T-helper 2 cell treated with Interferon-gamma antibody and Interleukin-4, amounts not matched to agents 100 ng/mL and 5 ng/mL, for 36 hours (primary cell): ENCODE data around the gene ATP2A1. TPM values are rescaled to one million over a fixed set of nuclear protein-coding genes. Genes with fewer than 3 reads are reported as not detected.
"Not testable (repeated sequence)": the region's sequence is repeated elsewhere in the genome, so short reads cannot be mapped to it uniquely, and the experiment has no call there.

Source experiments
- intact Hi-C: fragments of 100-400 bp; cut with micrococcal nuclease; formaldehyde crosslinking; loops from one replicate; pipeline ENCODE4 v1.15.1; 2023
- total RNA-seq: library from RNA; stranded (reverse); gene quantifications from 2 replicates; pipeline ENCODE4 v1.2.3, GENCODE V29; 2022

ATP2A1 gene
- total RNA-seq, 1 donor from 2014 or later: 2.2 TPM

GRCh38 chr16:28880589-28880915 lies 2.3 kb downstream of the ATP2A1 start:
- intact Hi-C loops: loop anchor here (1.0 to 5.0 kb wide), 2 partner anchors 44 to 57 kb away; no protein-coding TSS in a partner anchor

DNA sequence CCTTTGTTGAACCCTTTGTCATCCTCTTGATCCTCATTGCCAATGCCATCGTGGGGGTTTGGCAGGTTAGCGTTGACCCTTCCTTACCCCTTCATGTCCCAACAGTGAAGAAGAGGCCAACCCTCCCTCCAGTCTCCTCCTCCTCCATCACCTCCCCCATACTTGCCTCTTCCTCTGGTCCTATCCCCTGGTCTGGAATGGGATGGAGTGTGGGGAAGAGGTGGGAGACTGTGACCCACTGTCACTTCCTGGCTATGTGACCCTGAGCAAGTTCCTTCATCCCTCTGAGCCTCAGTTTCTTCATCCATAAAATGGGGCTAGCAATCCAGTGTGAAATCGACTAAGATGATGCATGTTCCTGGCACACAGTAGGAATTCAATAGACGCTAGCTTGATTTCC lies 2.7 kb downstream of the ATP2A1 start:
- intact Hi-C loops: loop anchor here (1.0 to 5.0 kb wide), 2 partner anchors 43 to 56 kb away; no protein-coding TSS in a partner anchor

GRCh38 chr16:28881565-28881964 lies 3.3 kb downstream of the ATP2A1 start:
- intact Hi-C loops: loop anchor here (5.0 kb wide), 1 partner anchor 56 kb away; no protein-coding TSS in a partner anchor

DNA sequence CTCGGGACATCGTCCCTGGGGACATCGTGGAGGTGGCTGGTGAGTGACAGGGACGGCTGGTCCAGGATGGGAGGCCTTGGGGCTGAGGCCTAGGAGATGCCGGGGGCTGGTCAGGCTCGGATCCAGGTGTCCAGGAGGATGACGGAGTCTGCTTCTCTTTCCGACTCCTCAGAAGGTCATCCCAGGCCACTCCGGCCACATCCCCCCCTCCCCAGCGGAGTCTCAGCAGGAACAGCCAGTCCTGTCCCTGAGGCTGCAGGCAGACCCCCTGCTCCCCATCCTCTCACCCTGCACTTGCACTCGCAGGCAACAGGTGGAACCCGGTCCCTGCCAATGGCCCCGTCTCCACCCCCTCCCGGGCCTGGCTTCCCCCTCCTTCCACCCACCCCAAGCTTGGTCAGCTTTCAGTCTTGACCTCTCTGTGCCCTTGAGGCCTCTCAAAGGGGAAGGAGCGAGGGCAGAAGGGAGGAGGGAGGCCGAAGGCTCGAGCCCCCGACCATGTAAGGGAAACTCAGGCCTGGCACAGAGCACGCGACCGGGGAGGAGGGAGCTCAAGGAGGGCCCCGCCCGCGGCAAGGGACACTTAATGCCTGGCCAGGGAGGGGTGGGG lies 4.4 kb downstream of the ATP2A1 start:
- intact Hi-C loops: loop anchor here (5.0 kb wide), 1 partner anchor 55 kb away; no protein-coding TSS in a partner anchor

DNA sequence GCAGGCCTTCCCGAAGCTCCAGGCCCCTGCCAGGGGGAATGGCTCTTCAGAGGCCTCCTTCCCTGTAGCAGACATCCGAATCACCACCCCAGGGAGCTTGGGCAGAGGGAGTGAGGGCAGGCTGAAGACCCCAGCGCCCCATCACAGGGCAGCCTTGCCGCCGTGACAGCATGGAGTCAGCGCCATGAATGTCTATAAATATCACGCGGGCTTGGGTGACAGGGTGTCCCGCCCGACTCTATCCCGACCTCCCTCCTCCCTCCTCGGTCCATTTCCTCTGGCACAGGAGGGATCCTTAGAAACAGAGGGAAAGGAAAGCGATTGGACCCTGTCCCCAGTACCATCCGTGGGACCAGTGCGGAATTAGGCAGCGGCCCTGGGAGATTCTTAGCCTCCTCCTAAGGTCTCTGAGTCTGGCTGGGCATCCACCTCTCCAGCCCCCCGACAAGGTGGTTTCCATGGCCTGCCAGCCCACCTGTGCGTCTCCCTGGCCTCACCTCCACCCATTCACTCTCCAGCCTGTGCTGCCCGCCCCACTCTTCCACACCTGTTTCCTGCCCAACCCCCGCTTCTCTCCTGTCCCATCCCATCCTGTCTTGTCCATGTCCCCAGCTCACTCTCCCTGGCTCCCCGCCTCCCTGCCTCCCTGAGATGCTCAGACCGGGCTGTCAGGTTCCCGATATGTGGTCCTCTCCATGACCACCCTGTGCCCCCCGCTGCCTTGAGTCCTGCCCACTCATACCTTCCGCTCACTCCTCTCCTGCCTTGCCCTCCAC lies 5.1 kb downstream of the ATP2A1 start:
- intact Hi-C loops: loop anchor here (5.0 kb wide), 1 partner anchor 54 kb away; no protein-coding TSS in a partner anchor

GRCh38 chr16:28884045-28884444 lies 5.8 kb downstream of the ATP2A1 start:
- intact Hi-C loops: loop anchor here (5.0 kb wide), 1 partner anchor 53 kb away; no protein-coding TSS in a partner anchor

GRCh38 chr16:28886945-28887344 lies 8.7 kb downstream of the ATP2A1 start:
- intact Hi-C loops: no loop called here

GRCh38 chr16:28890355-28890754 lies 12.1 kb downstream of the ATP2A1 start:
- intact Hi-C loops: not testable (repeated sequence)

- intact Hi-C loops: no loop called here
Measured at GRCh38 chr16:28891964-28892890, 13.9 kb downstream of the ATP2A1 start.

DNA sequence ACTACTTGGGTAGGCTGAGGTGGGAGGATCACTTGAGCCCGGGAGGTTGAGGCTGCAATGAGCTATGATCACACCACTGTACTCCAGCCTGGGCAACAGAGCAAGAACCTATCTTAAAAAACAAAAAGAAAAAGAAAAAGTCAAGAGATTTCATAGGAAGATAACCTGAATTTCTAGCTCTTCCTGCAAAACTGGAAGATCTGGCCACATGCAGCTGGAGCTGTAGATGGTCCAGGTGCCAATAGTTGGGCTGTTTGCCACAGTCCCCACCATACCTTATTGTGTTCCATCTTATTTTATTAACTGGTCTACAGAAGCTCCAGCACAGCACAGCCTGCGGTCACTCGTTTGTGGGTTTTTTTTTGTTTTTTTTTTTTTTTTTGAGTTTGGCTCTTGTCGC lies 15.0 kb downstream of the ATP2A1 start:
- intact Hi-C loops: no loop called here

GRCh38 chr16:28895609-28896008 lies 17.3 kb downstream of the ATP2A1 start:
- intact Hi-C loops: no loop called here

DNA sequence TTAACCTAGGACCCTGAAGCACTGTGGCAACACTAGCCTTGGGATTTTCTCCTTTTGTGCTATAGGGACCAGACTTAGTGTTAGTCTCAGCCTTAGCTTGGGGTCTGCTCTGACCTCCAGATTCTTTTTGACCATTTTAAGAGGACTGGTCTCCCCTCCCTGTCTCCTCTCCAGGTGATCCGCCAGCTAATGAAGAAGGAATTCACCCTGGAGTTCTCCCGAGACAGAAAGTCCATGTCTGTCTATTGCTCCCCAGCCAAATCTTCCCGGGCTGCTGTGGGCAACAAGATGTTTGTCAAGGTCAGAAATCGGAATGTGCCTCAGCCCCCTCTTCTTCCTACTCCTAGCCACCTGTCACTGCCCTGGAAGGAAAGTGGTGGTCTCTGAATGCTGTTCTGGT lies 19.5 kb downstream of the ATP2A1 start:
- intact Hi-C loops: no loop called here

DNA sequence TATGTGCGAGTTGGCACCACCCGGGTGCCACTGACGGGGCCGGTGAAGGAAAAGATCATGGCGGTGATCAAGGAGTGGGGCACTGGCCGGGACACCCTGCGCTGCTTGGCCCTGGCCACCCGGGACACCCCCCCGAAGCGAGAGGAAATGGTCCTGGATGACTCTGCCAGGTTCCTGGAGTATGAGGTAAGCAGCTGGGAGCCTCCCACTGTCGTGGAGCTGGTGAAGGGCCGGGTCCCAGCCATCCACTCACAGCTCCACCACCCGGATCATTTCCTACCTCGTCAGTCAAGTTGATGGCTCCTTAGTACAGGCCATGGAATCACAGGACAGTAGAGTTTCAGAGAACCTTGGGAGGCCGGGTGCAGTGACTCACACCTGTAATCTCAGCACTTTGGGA lies 20.0 kb downstream of the ATP2A1 start:
- intact Hi-C loops: no loop called here

- intact Hi-C loops: no loop called here
Measured at GRCh38 chr16:28898942-28899341, 20.7 kb downstream of the ATP2A1 start.

DNA sequence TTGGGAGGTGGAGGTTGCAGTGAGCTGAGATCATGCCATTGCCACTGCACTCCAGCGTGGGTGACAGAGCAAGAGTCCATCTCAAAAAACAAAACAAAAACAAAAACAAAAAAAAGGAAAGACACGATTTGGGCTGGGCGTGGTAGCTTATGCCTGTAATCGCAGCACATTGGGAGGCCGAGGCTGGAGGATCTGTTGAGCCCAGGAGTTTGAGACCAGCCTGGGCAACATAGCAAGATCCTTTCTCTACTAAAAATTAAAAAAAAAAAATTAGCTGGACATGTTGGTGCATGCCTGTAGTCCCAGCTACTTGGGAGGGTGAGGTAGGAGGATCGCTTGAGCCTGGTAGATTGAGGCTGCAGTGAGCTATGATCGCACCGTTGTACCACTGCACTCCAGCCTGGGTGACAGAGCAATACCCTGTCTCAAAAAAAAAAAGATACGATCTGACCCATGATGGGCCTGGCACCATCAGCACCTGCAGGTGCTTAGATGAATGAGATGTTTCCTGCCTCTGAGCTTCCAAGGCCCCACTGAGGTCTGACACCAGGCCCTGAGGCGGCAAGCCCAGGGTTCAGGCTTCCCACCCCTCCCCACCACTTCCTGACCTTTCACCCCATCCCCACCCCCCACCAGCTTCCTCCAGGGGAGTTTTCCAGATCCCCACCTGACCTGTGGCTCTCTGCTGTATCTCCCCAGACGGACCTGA lies 21.7 kb downstream of the ATP2A1 start:
- intact Hi-C loops: no loop called here

DNA sequence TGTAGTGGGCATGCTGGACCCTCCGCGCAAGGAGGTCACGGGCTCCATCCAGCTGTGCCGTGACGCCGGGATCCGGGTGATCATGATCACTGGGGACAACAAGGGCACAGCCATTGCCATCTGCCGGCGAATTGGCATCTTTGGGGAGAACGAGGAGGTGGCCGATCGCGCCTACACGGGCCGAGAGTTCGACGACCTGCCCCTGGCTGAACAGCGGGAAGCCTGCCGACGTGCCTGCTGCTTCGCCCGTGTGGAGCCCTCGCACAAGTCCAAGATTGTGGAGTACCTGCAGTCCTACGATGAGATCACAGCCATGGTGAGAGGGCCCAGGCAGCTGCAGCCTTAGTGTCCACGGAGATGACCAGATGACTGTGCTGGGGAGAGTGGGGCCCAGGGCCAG lies 22.3 kb downstream of the ATP2A1 start:
- intact Hi-C loops: no loop called here

DNA sequence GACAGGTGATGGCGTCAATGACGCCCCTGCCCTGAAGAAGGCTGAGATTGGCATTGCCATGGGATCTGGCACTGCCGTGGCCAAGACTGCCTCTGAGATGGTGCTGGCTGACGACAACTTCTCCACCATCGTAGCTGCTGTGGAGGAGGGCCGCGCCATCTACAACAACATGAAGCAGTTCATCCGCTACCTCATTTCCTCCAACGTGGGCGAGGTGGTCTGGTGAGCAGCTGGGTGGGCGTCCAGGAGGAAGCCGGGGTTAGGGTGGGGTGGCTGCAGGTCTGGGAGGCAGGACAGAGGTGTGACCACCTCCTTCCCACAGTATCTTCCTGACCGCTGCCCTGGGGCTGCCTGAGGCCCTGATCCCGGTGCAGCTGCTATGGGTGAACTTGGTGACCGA lies 23.6 kb downstream of the ATP2A1 start:
- intact Hi-C loops: no loop called here

- intact Hi-C loops: no loop called here
Measured at GRCh38 chr16:28902909-28903308, 24.6 kb downstream of the ATP2A1 start.

DNA sequence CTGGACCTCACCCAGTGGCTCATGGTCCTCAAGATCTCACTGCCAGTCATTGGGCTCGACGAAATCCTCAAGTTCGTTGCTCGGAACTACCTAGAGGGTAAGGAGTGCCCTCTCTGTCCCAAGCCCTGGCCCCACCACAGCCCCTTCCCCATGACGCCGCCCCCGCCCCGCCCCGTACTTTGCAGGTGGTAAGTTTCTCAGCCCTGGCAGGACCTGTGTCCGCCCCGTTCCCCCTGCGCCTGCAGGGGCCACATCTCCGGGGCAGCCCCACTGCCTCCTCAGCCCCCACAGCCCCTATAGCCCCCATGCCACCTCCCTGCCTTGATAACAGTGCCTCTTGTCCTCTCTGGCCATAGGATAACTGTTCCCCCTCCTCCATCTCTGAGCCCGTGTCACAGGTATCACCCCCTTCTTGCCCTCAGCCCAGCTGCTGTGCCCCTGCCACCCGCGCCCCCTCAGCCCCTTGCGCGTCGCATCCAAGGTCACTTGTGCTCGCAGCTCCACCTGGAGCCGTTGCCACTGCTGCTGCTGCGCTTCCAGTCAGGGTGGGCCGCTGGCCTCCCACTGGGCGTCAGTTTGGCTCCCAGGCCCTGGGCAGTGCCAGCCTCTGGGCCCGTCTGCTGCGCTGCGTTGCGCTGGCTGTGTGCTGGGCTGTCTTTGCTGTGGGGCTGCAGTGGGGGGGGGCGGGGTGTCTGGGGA lies 25.2 kb downstream of the ATP2A1 start:
- intact Hi-C loops: no loop called here

DNA sequence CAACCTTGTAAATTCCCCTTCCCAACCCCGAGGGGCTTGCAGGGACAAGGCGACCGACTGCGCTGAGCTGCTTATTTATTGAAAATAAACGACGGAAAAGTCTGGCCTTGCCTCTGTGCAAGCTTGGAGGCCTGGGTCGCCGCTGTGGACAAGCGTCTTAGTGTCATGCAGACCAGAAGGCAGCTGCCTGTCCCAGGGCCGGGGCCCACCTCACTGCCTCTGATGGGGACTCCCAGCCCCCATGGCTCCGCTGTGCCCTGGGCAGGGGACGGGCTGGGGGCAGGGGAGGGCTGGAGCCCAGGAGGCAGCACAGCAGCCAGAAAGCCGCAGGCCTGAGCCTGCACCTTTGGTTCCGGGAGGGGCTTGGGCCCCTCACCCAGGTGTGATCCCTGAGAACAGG lies 26.1 kb downstream of the ATP2A1 start:
- intact Hi-C loops: no loop called here
